Suprapubic skin (tissue), 4 donors: ENCODE measurements around the gene TMEM88.

Experiments
- CTCF ChIP-seq, 2 donors: fragments of 200-600 bp in 1 of 2; fragments of 450-650 bp in 1 of 2; sonication (generic) in 1 of 2; IDR thresholded peaks; one replicate each; pipeline ENCODE4 v1.5.1; 2016 to 2019; ENCODE audit warnings: antibody characterized with exemption in 2 of 2, mild to moderate bottlenecking in 1 of 2, moderate library complexity in 1 of 2
- POLR2A ChIP-seq, 2 donors: fragments of 450-650 bp; IDR thresholded peaks; one replicate each; pipeline ENCODE4 v1.6.1; 2017; ENCODE audit warnings: antibody characterized with exemption in 2 of 2, mild to moderate bottlenecking in 2 of 2, moderate library complexity in 2 of 2
- POLR2AphosphoS5 ChIP-seq, 3 donors: sonication (generic); formaldehyde crosslinking; IDR thresholded peaks; one replicate each; pipeline ENCODE4 v1.6.1; 2017; ENCODE audit warnings: antibody characterized with exemption in 3 of 3

DNA sequence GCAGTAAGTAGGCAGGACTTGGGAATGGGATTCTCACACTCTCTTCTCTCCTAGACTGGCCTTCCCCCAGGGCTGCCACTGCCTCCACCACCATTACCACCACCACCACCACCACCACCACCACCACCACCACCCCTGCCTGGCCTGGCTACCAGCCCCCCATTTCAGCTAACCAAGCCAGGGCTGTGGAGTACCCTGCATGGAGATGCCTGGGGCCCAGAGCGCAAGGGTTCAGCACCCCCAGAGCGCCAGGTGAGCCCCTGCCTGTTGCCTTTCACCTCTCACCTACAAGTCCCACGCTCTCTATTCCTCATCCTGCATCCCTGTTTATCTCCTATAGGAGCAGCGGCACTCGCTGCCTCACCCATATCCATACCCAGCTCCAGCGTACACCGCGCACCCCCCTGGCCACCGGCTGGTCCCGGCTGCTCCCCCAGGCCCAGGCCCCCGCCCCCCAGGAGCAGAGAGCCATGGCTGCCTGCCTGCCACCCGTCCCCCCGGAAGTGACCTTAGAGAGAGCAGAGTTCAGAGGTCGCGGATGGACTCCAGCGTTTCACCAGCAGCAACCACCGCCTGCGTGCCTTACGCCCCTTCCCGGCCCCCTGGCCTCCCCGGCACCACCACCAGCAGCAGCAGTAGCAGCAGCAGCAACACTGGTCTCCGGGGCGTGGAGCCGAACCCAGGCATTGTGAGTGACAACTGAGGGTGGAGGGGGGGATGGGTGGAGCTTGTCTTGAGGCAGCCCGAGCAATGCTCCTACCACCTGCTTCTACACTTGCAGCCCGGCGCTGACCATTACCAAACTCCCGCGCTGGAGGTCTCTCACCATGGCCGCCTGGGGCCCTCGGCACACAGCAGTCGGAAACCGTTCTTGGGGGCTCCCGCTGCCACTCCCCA, 7.9 kb upstream of the TMEM88 start:
- TF ChIP-seq POLR2AphosphoS5 (IDR thresholded peaks at IDR 0.05) (no peak), CTCF (IDR thresholded peaks at IDR 0.05) (no peak), POLR2A (IDR thresholded peaks at IDR 0.05) (no peak)
